ENCODE results near the gene SSMEM1. TPM values are rescaled to one million over a fixed set of nuclear protein-coding genes. Genes with fewer than 3 reads are reported as not detected.

SSMEM1 gene
- total and polyA plus RNA-seq, 2 experiments from 2014 or later: not detected

GRCh38 chr7:130187360-130187759, 20.3 kb upstream of the SSMEM1 start:
- Histone ChIP-seq H3K36me3 (replicated peaks; ENCODE audit: insufficient read depth, low read depth) (no peaks in the 10 kb centered on the region), H2AFZ (no peak overlapping the region), H3K9me3 (ENCODE audit: low read depth) (no peaks in the 10 kb centered on the region), H4K20me1 (ENCODE audit: insufficient read depth, poor library complexity, severe bottlenecking) (no peaks in the 10 kb centered on the region), H3K79me2 (peaks cover 5% of the 10 kb centered on the region), H3K4me3 (no peak overlapping the region), H3K4me1 (ENCODE audit: insufficient read depth) (no peaks in the 10 kb centered on the region), H3K4me2 (no peak overlapping the region), H3K9me2 (replicated peaks; ENCODE audit: insufficient read depth) (no peaks in the 10 kb centered on the region), H3K27ac (no peak overlapping the region), H3K27me3 (no peaks in the 10 kb centered on the region)
- TF ChIP-seq CTCF (IDR thresholded peaks at IDR 0.05; ENCODE audit: poor library complexity) (no peak), EZH2phosphoT487 (IDR thresholded peaks at IDR 0.05; ENCODE audit: low read depth, severe bottlenecking, unreplicated experiment) (no peak), EZH2 (IDR thresholded peaks at IDR 0.05; ENCODE audit: borderline replicate concordance) (no peak)
- 95% methylated on average over 2 of the region's 2 CpGs for WGBS (ENCODE audit: low lambda C conversion rate, missing lambda C conversion rate)
- no peak for DNase-seq (ENCODE audit: low spot score)

GRCh38 chr7:130189343-130189742, 18.3 kb upstream of the SSMEM1 start:
- H3K4me1 ChIP-seq (ENCODE audit: insufficient read depth): no peaks in the 10 kb centered on the region
- no peaks in the 10 kb centered on the region for H3K27me3 ChIP-seq
- no peak overlapping the region for H3K27ac ChIP-seq
- 88% methylated on average over 5 of the region's 5 CpGs for WGBS (ENCODE audit: low lambda C conversion rate, missing lambda C conversion rate)
- H2AFZ ChIP-seq: no peak overlapping the region
- no peaks in the 10 kb centered on the region for H3K36me3 ChIP-seq (replicated peaks; ENCODE audit: insufficient read depth, low read depth)
- H3K79me2 ChIP-seq: peaks cover 5% of the 10 kb centered on the region
- H3K9me2 ChIP-seq (replicated peaks; ENCODE audit: insufficient read depth): no peaks in the 10 kb centered on the region
- no peak overlapping the region for H3K4me2 ChIP-seq
- no peak overlapping the region for H3K4me3 ChIP-seq
- H4K20me1 ChIP-seq (ENCODE audit: insufficient read depth, poor library complexity, severe bottlenecking): no peaks in the 10 kb centered on the region
- no peak for TF ChIP-seq EZH2 (IDR thresholded peaks at IDR 0.05; ENCODE audit: borderline replicate concordance)
- no peak for TF ChIP-seq EZH2phosphoT487 (IDR thresholded peaks at IDR 0.05; ENCODE audit: low read depth, severe bottlenecking, unreplicated experiment)
- TF ChIP-seq CTCF (IDR thresholded peaks at IDR 0.05; ENCODE audit: poor library complexity): no peak
- no peak for DNase-seq (ENCODE audit: low spot score)
- H3K9me3 ChIP-seq (ENCODE audit: low read depth): no peaks in the 10 kb centered on the region

- no peaks in the 10 kb centered on the region for H4K20me1 ChIP-seq (ENCODE audit: insufficient read depth, poor library complexity, severe bottlenecking)
- H2AFZ ChIP-seq: no peak overlapping the region
- no peak overlapping the region for H3K4me3 ChIP-seq
- TF ChIP-seq EZH2 (IDR thresholded peaks at IDR 0.05; ENCODE audit: borderline replicate concordance): no peak
- no peak for TF ChIP-seq EZH2phosphoT487 (IDR thresholded peaks at IDR 0.05; ENCODE audit: low read depth, severe bottlenecking, unreplicated experiment)
- TF ChIP-seq CTCF (IDR thresholded peaks at IDR 0.05; ENCODE audit: poor library complexity): no peak
- H3K36me3 ChIP-seq (replicated peaks; ENCODE audit: insufficient read depth, low read depth): no peaks in the 10 kb centered on the region
- no peak for DNase-seq (ENCODE audit: low spot score)
- no peaks in the 10 kb centered on the region for H3K79me2 ChIP-seq
- H3K4me1 ChIP-seq (ENCODE audit: insufficient read depth): no peaks in the 10 kb centered on the region
- H3K9me3 ChIP-seq (ENCODE audit: low read depth): no peaks in the 10 kb centered on the region
- 98% methylated on average over 7 of the region's 7 CpGs for WGBS (ENCODE audit: low lambda C conversion rate, missing lambda C conversion rate)
- no peak overlapping the region for H3K27ac ChIP-seq
- H3K9me2 ChIP-seq (replicated peaks; ENCODE audit: insufficient read depth): no peaks in the 10 kb centered on the region
- H3K4me2 ChIP-seq: no peak overlapping the region
- H3K27me3 ChIP-seq: no peaks in the 10 kb centered on the region
Measured at GRCh38 chr7:130191791-130192190, 15.9 kb upstream of the SSMEM1 start.

GRCh38 chr7:130195396-130195795, 12.3 kb upstream of the SSMEM1 start:
- TF ChIP-seq CTCF (IDR thresholded peaks at IDR 0.05; ENCODE audit: poor library complexity): no peak
- TF ChIP-seq EZH2phosphoT487 (IDR thresholded peaks at IDR 0.05; ENCODE audit: low read depth, severe bottlenecking, unreplicated experiment): no peak
- no peaks in the 10 kb centered on the region for H3K9me3 ChIP-seq (ENCODE audit: low read depth)
- WGBS (ENCODE audit: low lambda C conversion rate, missing lambda C conversion rate): 94% methylated on average over 2 of the region's 2 CpGs
- H3K36me3 ChIP-seq (replicated peaks; ENCODE audit: insufficient read depth, low read depth): no peaks in the 10 kb centered on the region
- H3K79me2 ChIP-seq: no peaks in the 10 kb centered on the region
- no peaks in the 10 kb centered on the region for H4K20me1 ChIP-seq (ENCODE audit: insufficient read depth, poor library complexity, severe bottlenecking)
- DNase-seq (ENCODE audit: low spot score): no peak
- no peak overlapping the region for H3K4me2 ChIP-seq
- H3K27me3 ChIP-seq: no peaks in the 10 kb centered on the region
- no peaks in the 10 kb centered on the region for H3K9me2 ChIP-seq (replicated peaks; ENCODE audit: insufficient read depth)
- H3K4me1 ChIP-seq (ENCODE audit: insufficient read depth): no peaks in the 10 kb centered on the region
- H2AFZ ChIP-seq: no peak overlapping the region
- no peak overlapping the region for H3K27ac ChIP-seq
- H3K4me3 ChIP-seq: no peak overlapping the region
